Jurkat, Clone E6-1 (cell line): ENCODE data around the gene ACO2. TPM values are rescaled to one million over a fixed set of nuclear protein-coding genes. Genes with fewer than 3 reads are reported as not detected.
"Not testable (repeated sequence)": the region's sequence is repeated elsewhere in the genome, so short reads cannot be mapped to it uniquely, and the experiment has no call there.

Experiments
- DNase-seq: peaks from one replicate; pipeline ENCODE4 v3.0.0-alpha.2; 2011; ENCODE audit warnings: low read depth, low spot score
- H3K4me3 ChIP-seq: 2 replicates; pipeline ENCODE4 v1.5.1; 2011; ENCODE audit warnings: mild to moderate bottlenecking, low read length, control low read depth, moderate library complexity
- polyA plus RNA-seq: library from polyadenylated mRNA; unstranded; fragments of >200 nt; gene quantifications from one replicate; pipeline ENCODE4 v1.2.1, GENCODE V29; 2012; ENCODE audit warnings: missing spikeins; ENCODE audit not compliant: insufficient read length, insufficient read depth

The ACO2 gene
- polyA plus RNA-seq, result 98.6 TPM

DNA sequence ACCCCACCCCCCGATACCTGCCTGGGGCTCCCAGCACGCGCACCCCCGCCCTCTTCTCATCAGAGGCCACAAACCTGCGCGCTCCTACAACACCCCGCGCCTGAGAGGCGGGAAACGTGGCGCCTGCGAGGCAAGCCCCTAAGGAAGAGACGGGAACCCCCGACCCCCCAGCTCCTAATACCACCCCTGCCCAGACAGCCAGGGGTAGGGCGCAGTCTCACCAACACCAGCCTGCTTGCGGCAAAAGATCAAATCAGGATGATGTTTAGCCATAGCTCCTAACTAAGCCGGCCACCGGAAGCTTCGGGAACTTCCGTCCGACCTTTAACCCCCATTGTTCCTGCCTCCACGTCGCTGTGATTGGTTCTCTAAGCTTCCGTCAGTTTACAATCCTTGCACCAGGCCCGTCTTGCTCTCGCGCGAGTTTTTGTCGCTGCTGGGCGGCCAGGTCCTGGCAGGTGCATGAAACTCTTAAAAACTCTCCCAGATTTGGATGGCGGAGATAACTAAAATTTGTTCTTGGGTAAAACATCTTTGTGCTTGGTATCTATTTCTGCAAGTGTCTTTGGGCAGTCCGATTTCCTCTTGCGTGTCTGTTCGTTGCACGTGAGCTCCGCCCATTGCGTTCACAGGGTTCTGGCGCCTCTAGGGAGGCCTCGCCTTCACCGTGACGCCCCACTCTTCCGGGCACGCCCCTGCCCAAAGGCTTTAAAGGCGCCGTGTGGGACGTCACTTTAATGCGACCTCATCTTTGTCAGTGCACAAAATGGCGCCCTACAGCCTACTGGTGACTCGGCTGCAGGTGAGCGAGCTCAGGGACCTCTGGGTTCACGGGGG lies at the start of gene ACO2, which contains the start of gene PHF5A:
TSS of gene ACO2 (plus strand) at position 737 of the 837 bp plus-strand sequence. CDS start at position 767, 30 bp downstream.
TSS of gene PHF5A (minus strand) at position 312 of the 837 bp plus-strand sequence. CDS start at position 273, 39 bp downstream.
- DNase-seq, result peak; percentile 97
- peak within 1 kb of the TSS; percentile 94 for H3K4me3 ChIP-seq

GRCh38 chr22:41425660-41426365 lies 43.1 kb upstream of the ACO2 start:
- no peak for DNase-seq
- H3K4me3 ChIP-seq, result no peak overlapping the region

- H3K4me3 ChIP-seq, result no peak overlapping the region
- DNase-seq, result no peak
Observed at GRCh38 chr22:41429232-41429950, 39.5 kb upstream of the ACO2 start.

DNA sequence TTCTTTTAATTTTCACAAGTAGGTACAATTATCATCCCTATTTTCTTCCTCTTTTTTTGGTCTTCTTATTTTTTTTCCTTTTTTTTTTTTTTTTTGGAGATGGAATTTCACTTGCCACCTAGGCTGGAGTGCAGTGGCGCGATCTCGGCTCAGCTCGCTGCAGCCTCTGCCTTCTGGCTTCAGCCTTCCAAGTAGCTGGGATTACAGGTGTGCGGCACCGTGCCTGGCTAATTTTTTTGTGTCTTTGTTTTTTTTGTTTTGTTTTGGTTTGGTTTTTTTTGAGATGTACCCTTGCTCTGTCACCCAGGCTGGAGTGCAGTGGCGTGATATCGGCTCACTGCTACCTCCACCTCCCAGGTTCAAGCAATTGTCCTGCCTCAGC lies 39.0 kb upstream of the ACO2 start:
- DNase-seq, result no peak

GRCh38 chr22:41431656-41432055 lies 37.3 kb upstream of the ACO2 start:
- DNase-seq, result no peak

More for the DNA sequence above, 39.0 kb upstream of the ACO2 start:
- no peak overlapping the region for H3K4me3 ChIP-seq

DNA sequence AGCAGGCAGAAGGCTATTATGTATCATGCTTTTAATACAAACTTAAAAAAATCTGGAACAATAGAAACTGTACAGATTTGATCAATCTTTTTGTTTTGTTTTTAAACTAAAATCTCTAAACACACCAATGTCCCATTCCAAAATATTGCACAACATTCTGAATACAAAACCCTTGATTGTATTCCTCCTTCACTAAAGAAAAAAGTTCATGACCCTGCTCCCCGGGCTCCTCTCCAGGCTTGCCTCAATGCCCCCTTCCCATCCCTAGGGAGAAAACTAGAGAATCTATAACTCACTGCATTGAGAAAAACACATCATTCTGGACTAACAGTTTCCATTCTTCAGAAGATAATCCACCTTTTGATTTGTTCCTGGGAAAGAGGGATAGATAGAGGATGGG lies 35.4 kb upstream of the ACO2 start:
- H3K4me3 ChIP-seq, DNase-seq: not testable (repeated sequence)

More at GRCh38 chr22:41431656-41432055, 37.3 kb upstream of the ACO2 start:
- H3K4me3 ChIP-seq, result no peak overlapping the region

DNA sequence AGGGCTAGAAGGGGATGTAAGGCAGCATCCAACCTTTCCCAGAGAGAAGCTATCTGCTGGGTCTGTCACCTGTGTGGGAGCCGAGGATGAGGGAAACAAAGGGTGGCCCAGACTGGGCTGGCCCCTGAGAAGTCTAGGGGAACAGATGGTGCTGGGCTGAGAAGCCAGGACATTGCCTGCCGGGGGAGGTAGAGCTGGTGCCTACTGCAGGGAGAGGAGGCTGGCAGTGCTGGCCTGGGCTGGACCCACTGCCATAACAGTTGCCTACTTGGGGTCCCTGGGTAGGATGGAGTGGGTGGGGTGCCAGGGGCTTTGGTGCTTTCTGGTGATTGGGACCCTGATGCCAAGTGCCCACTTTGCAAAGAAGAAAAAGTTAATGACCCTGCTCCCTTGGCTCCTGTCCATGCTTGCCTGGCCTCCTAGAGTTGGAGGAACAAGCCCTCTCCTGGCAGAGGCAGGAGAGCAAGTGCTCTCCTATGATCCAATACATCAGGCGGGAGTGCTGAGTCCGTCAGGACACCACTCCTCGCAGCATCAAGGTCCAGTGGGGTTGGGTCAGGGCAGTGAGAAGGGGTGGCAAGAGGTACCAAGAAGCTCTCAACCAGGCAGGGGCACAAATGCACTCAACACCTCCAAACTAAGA lies 34.4 kb upstream of the ACO2 start:
- H3K4me3 ChIP-seq, DNase-seq: not testable (repeated sequence)

- DNase-seq, result no peak
- H3K4me3 ChIP-seq, result no peak overlapping the region
Observed at GRCh38 chr22:41435560-41435959, 33.4 kb upstream of the ACO2 start.

GRCh38 chr22:41436322-41437113 lies 32.4 kb upstream of the ACO2 start:
- no peak for DNase-seq
- H3K4me3 ChIP-seq, result no peak overlapping the region

DNA sequence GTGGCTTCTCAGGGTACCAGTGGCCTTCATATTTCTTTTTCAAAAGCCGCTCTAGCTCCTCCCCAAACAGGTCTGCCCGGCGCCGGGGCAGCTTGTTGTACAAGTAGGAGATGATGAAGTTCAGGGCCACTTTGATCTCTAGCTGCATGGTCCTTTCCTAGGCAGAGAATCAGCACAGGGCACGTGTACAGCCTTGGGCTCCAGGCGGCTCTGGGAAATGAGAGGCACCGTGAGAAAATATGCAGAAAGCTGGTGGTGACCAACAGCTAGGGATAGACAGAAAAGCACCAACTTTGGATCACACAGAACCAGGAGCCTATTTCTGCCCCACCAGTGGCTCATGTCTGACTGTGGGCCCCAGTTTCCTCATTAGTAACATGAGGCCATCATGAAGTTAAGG lies 31.7 kb upstream of the ACO2 start:
- H3K4me3 ChIP-seq, result no peak overlapping the region
- DNase-seq, result no peak

GRCh38 chr22:41440511-41440910 lies 28.4 kb upstream of the ACO2 start:
- H3K4me3 ChIP-seq, result not testable (repeated sequence)

DNA sequence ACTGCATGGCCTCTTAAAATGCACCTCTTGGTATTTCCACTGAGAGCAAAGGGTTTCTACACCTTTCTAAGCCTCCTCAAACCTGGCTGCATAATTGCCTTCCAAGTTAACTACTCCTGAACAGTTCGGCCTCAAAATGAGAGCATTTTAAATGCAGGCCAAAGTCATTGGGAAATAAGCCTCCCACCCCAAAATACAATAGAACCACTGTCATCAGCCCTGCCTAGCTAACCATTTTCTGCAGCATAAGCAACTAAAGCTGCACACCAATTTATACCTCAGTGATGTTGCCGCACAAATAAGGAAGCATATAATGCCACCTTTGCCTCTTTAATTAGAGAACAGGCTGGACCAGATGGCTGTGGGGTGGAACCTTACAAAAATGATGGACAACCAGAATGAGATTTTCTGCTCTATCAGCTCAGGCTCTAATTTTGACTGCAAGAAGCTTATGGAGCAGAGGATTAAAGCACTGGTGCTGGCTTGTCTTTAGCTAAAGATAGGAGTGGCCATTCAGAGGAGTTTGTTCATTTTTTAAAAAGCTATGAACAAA lies 26.6 kb upstream of the ACO2 start:
- H3K4me3 ChIP-seq, result no peak overlapping the region
- DNase-seq, result no peak

More at GRCh38 chr22:41440511-41440910, 28.4 kb upstream of the ACO2 start:
- DNase-seq, result not testable (repeated sequence)

GRCh38 chr22:41444360-41445128 lies 24.4 kb upstream of the ACO2 start:
- peak; percentile 86 for DNase-seq
- peak overlapping the region; percentile 89 for H3K4me3 ChIP-seq

- H3K4me3 ChIP-seq, result peak overlapping the region; percentile 89
- peak; percentile 20 for DNase-seq
Observed at GRCh38 chr22:41445129-41446056, 23.5 kb upstream of the ACO2 start.

DNA sequence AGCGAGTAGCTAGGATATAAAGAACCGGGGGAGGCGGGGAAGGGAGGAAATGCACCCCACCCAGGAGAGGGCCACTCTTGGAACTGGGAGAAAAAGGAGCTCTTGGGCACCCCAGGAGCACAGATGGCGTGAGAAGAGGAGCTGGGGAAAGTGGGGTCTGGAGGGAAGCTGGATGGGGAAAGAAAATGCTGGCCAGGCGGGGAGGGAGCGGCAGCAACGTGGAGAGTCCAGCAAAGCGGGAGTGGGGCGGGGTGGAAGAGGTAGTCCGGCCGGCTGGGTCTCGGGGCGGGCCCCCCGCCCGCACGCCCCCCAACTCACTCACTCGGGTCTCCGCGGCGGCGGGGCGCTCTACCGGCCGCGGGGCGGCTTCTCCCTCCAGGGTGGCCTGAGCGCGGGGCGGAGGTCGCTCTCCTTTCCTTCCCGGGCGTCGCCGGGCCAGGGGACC lies 22.8 kb upstream of the ACO2 start:
- H3K4me3 ChIP-seq, result peak overlapping the region; percentile 89
- no peak for DNase-seq
